Measurements from ENCODE around the gene LUZP4. TPM values are rescaled to one million over a fixed set of nuclear protein-coding genes. Genes with fewer than 3 reads are reported as not detected.

LUZP4 gene
- total and polyA plus RNA-seq, 10 of the 15 experiments (the other 5 are each of a cell fraction or from before 2014, with no cell fraction given) = not detected

DNA sequence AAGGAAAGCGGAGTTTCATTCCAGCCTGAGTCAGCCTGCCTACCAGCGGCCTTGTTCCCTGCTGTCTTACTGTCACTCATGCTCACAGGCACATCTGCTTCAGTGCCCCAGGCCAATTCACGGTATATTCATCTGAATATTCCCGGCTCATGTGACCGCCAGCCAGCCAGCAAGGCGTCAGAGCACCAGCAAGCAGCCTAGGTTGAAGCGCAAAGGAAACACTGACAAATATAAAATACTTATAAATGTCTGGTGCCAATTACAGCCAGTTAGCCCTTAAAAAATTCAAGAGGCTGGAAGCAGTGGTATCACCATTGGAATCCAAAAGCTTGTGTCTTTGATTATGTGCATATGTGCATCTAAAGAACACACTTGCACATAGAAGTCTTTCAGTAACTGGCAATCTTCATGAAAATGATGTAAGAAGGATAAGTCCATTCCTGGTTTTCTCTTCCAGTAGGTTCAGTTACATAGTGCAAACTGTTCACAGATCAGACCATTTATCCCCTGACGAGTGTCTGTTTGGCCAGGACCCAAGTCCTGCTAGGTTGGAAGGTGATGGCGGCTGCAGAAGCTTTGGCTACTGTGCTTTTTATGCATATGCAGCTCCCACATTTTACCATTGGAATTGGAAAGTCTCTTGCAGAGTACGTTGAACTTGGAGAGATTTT is 61.3 kb downstream of the LUZP4 start (continued):
- TF ChIP-seq RELA (IDR thresholded peaks at IDR 0.05; ENCODE audit: borderline replicate concordance, partially characterized antibody) = no peak
- TF ChIP-seq HDAC2 (IDR thresholded peaks at IDR 0.05) = no peak
- no peak for TF ChIP-seq GABPA (IDR thresholded peaks at IDR 0.05; ENCODE audit: low read depth)

GRCh38 chrX:115356369-115356768 is 66.9 kb downstream of the LUZP4 start:
- Histone ChIP-seq H3K79me2 (ENCODE audit: control insufficient read depth, insufficient read depth, low read length) (no peaks in the 10 kb centered on the region), H3K4me2 (ENCODE audit: control insufficient read depth, insufficient read depth) (no peak overlapping the region), H3K4me1 (ENCODE audit: control insufficient read depth, insufficient read depth, low read length) (no peaks in the 10 kb centered on the region), H3K4me3 (no peak overlapping the region), H3K9me3 (replicated peaks; ENCODE audit: control insufficient read depth, insufficient read depth, low read length) (no peaks in the 10 kb centered on the region), H3K27me3 (replicated peaks in 1 of 2; ENCODE audit: control insufficient read depth in 2 of 2, insufficient read depth in 2 of 2, low read length in 1 of 2) (no peaks in the 10 kb centered on the region), H3K36me3 (ENCODE audit: control insufficient read depth in 2 of 2, insufficient read depth in 2 of 2, low read length in 1 of 2) (no peaks in the 10 kb centered on the region), H3K9ac (ENCODE audit: control insufficient read depth, insufficient read depth, low read length) (no peak overlapping the region), H3K27ac (ENCODE audit: control insufficient read depth, insufficient read depth) (no peak overlapping the region), H2AFZ (ENCODE audit: control insufficient read depth, low read depth, low read length) (no peak overlapping the region), H4K20me1 (ENCODE audit: control insufficient read depth, insufficient read depth) (no peaks in the 10 kb centered on the region)
- intact Hi-C loops (cut with micrococcal nuclease; ENCODE audit: unreplicated experiment) = no loop called here
- ChIA-PET SMC1A (ENCODE audit: uncharacterized antibody, unreplicated experiment) (interaction anchor here (0.7 to 1.1 kb wide), 3 partner anchors 25 to 206 kb away, joined by 3 read pairs; no protein-coding TSS in a partner anchor), RAD21 (ENCODE audit: unreplicated experiment) (interaction anchor here (0.6 to 1.2 kb wide), 2 partner anchors 12 to 25 kb away, joined by 3 read pairs; no protein-coding TSS in a partner anchor), CTCF (interaction anchor here (1.2 to 1.6 kb wide), 2 partner anchors 20 to 286 kb away, joined by 4 read pairs; no protein-coding TSS in a partner anchor), POLR2A (interaction anchor here (0.6 kb wide), 1 partner anchor 30 kb away, joined by 4 read pairs; no protein-coding TSS in a partner anchor)
- DNase-seq (ENCODE audit: low read depth, low spot score) (no peak), ATAC-seq (no peak), FAIRE-seq (no peak)
- 23% methylated on average over 4 of the region's 4 CpGs for WGBS (ENCODE audit: insufficient coverage, insufficient replicate concordance, low lambda C conversion rate, missing lambda C conversion rate)
- in situ Hi-C loops (cut with MboI) = no loop called here
- BruUV-seq (replicated peaks) = no TSS peak
- no peak for TF ChIP-seq EP300 (IDR thresholded peaks at IDR 0.05; ENCODE audit: borderline replicate concordance in 1 of 2, control insufficient read depth in 1 of 2, low read depth in 2 of 2, low read length in 2 of 2)
- TF ChIP-seq KDM1A (IDR thresholded peaks at IDR 0.05; ENCODE audit: borderline replicate concordance) = no peak
- no peak for TF ChIP-seq FOXM1 (IDR thresholded peaks at IDR 0.05; ENCODE audit: low read depth, low read length)
- TF ChIP-seq IRF4 (IDR thresholded peaks at IDR 0.05; ENCODE audit: low read depth, low read length) = no peak
- TF ChIP-seq, protein P1, sequence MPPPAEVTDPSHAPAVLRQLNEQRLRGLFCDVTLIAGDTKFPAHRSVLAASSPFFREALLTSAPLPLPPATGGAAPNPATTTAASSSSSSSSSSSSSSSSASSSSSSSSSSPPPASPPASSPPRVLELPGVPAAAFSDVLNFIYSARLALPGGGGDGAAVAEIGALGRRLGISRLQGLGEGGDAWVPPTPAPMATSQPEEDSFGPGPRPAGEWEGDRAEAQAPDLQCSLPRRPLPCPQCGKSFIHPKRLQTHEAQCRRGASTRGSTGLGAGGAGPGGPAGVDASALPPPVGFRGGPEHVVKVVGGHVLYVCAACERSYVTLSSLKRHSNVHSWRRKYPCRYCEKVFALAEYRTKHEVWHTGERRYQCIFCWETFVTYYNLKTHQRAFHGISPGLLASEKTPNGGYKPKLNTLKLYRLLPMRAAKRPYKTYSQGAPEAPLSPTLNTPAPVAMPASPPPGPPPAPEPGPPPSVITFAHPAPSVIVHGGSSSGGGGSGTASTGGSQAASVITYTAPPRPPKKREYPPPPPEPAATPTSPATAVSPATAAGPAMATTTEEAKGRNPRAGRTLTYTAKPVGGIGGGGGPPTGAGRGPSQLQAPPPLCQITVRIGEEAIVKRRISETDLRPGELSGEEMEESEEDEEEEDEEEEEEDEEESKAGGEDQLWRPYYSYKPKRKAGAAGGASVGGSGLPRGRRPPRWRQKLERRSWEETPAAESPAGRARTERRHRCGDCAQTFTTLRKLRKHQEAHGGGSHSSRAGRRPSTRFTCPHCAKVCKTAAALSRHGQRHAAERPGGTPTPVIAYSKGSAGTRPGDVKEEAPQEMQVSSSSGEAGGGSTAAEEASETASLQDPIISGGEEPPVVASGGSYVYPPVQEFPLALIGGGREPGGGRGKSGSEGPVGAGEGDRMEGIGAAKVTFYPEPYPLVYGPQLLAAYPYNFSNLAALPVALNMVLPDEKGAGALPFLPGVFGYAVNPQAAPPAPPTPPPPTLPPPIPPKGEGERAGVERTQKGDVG (CRISPR knock-in tag; IDR thresholded peaks at IDR 0.05) = no peak
- TF ChIP-seq, protein P2, sequence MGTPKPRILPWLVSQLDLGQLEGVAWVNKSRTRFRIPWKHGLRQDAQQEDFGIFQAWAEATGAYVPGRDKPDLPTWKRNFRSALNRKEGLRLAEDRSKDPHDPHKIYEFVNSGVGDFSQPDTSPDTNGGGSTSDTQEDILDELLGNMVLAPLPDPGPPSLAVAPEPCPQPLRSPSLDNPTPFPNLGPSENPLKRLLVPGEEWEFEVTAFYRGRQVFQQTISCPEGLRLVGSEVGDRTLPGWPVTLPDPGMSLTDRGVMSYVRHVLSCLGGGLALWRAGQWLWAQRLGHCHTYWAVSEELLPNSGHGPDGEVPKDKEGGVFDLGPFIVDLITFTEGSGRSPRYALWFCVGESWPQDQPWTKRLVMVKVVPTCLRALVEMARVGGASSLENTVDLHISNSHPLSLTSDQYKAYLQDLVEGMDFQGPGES (IDR thresholded peaks at IDR 0.05) = no peak
- TF ChIP-seq, protein P3, sequence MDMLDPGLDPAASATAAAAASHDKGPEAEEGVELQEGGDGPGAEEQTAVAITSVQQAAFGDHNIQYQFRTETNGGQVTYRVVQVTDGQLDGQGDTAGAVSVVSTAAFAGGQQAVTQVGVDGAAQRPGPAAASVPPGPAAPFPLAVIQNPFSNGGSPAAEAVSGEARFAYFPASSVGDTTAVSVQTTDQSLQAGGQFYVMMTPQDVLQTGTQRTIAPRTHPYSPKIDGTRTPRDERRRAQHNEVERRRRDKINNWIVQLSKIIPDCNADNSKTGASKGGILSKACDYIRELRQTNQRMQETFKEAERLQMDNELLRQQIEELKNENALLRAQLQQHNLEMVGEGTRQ (IDR thresholded peaks at IDR 0.05; ENCODE audit: borderline replicate concordance, low read depth, low read length) = no peak
- TF ChIP-seq GABPA (IDR thresholded peaks at IDR 0.05; ENCODE audit: low read depth) = no peak
- no peak for TF ChIP-seq RB1 (IDR thresholded peaks at IDR 0.05; ENCODE audit: borderline replicate concordance)
- TF ChIP-seq SKIL (IDR thresholded peaks at IDR 0.05; ENCODE audit: low read depth, poor library complexity, severe bottlenecking) = no peak
- TF ChIP-seq CHD4 (IDR thresholded peaks at IDR 0.05) = no peak
- no peak for TF ChIP-seq TCF12 (IDR thresholded peaks at IDR 0.05; ENCODE audit: low read depth, low read length)
- no peak for TF ChIP-seq SMARCA5 (IDR thresholded peaks at IDR 0.05)
